ENCODE measurements around the gene COX7A2L.

The COX7A2L gene

DNA sequence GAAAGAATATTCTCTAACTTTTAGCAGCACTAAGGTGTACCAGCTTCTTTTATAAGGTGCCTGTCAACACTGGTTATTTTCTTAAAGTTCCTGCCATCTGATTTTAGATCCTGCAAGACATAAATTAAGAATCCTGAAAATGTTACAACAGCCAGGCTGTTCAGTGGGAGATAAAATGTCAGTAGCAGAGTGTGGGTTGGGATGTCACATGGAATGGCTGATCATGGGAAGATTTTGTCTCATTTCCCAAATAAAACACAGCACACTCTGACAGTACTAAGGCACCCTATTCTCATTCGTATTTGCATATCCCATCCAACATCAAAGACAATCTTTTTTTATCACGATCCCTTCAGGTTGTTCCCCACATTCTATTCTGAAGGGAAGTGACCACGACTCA lies 2.4 kb upstream of the COX7A2L start:
- Histone ChIP-seq H3K27ac (replicated peaks; ENCODE audit: low read length) (no peak overlapping the region), H3K4me3 (ENCODE audit: low read length in 2 of 2) (no peak overlapping the region), H4K91ac (ENCODE audit: low read depth, low read length, poor library complexity) (no peak overlapping the region), H3K27me3 (ENCODE audit: control insufficient read depth in 3 of 3, insufficient read depth in 3 of 3, low read depth in 1 of 3, low read length in 3 of 3) (peaks cover 0 to 49% (median 0%) of the 10 kb centered on the region in 3 experiments), H2BK5ac (ENCODE audit: low read length) (no peak overlapping the region), H3K36me3 (replicated peaks in 1 of 2; ENCODE audit: control insufficient read depth in 2 of 2, insufficient read depth in 2 of 2, low read length in 2 of 2) (no peaks in the 10 kb centered on the region), H3K79me1 (ENCODE audit: low read depth, low read length) (peaks cover 7% of the 10 kb centered on the region), H2AK5ac (ENCODE audit: low read depth, low read length) (no peak overlapping the region), H3K14ac (ENCODE audit: low read length) (no peak overlapping the region), H2BK120ac (ENCODE audit: low read depth, low read length) (no peak overlapping the region), H2BK15ac (ENCODE audit: low read length) (no peak overlapping the region), H3K4ac (ENCODE audit: low read length) (no peak overlapping the region), H4K8ac (ENCODE audit: low read depth, low read length) (no peak overlapping the region), H3K9ac (ENCODE audit: low read depth, low read length, poor library complexity) (no peak overlapping the region), H2AFZ (ENCODE audit: low read length) (no peak overlapping the region), H3K18ac (ENCODE audit: low read length) (no peak overlapping the region), H3K23ac (ENCODE audit: low read depth, low read length, poor library complexity) (no peak overlapping the region), H2BK12ac (ENCODE audit: low read length) (no peak overlapping the region), H3K9me3 (replicated peaks in 1 of 2; ENCODE audit: control insufficient read depth in 2 of 2, insufficient read depth in 1 of 2, low read depth in 1 of 2, low read length in 2 of 2) (no peaks in the 10 kb centered on the region), H3K4me1 (ENCODE audit: control insufficient read depth in 2 of 2, insufficient read depth in 1 of 2, low read depth in 1 of 2, low read length in 2 of 2) (peaks cover 3 to 4% of the 10 kb centered on the region in 2 donors), H3K4me2 (ENCODE audit: insufficient read depth, low read length, poor library complexity, severe bottlenecking) (no peak overlapping the region)
- DNase-seq (ENCODE audit: low spot score) = no peak
- no CpG with 5 or more reads among the region's 3 CpGs for WGBS, 2 donors (ENCODE audit: extremely low coverage in 2 of 2, insufficient read length in 2 of 2, insufficient replicate concordance in 1 of 2)

DNA sequence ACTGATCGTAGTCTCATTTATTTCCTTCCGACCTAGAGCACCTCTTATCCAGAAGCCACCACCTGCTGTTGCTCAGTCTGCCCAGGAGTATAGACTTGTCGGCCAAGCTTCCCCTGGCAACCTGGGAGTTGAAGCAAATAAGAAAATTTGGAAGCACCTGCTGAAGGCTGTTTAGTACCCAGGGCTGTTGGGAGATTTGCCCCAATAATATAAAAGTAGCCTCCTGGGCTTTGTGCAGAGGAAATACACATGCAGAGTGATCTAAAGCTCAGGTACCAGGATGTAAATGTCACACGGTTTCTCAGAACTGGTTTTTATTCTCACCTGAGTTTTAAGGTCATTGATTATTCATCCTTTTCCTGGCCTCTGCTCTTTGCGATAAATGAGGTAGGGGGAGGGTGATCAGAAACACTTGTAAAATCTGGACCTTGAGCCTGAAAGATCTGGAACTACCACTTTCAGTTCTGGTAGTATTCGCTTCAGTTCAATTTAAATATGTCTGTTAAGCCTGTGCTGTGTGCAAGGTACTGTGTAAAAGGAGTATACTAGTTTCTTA lies 789 bp upstream of the COX7A2L start:
- Histone ChIP-seq H2AK5ac (ENCODE audit: low read depth, low read length) (no peak overlapping the region), H3K18ac (ENCODE audit: low read length) (no peak overlapping the region), H3K79me1 (ENCODE audit: low read depth, low read length) (peaks cover 9% of the 10 kb centered on the region), H3K36me3 (replicated peaks in 1 of 2; ENCODE audit: control insufficient read depth in 2 of 2, insufficient read depth in 2 of 2, low read length in 2 of 2) (no peaks in the 10 kb centered on the region), H4K91ac (ENCODE audit: low read depth, low read length, poor library complexity) (no peak overlapping the region), H2BK120ac (ENCODE audit: low read depth, low read length) (no peak overlapping the region), H4K8ac (ENCODE audit: low read depth, low read length) (no peak overlapping the region), H3K4me1 (ENCODE audit: control insufficient read depth in 2 of 2, insufficient read depth in 1 of 2, low read depth in 1 of 2, low read length in 2 of 2) (peaks cover 3 to 4% of the 10 kb centered on the region in 2 donors), H2BK5ac (ENCODE audit: low read length) (no peak overlapping the region), H2AFZ (ENCODE audit: low read length) (peak overlapping the region; percentile 78), H3K9ac (ENCODE audit: low read depth, low read length, poor library complexity) (no peak overlapping the region), H2BK12ac (ENCODE audit: low read length) (no peak overlapping the region), H3K14ac (ENCODE audit: low read length) (no peak overlapping the region), H3K23ac (ENCODE audit: low read depth, low read length, poor library complexity) (no peak overlapping the region), H3K4ac (ENCODE audit: low read length) (no peak overlapping the region), H3K4me2 (ENCODE audit: insufficient read depth, low read length, poor library complexity, severe bottlenecking) (peak overlapping the region; percentile 65), H2BK15ac (ENCODE audit: low read length) (no peak overlapping the region), H3K9me3 (replicated peaks in 1 of 2; ENCODE audit: control insufficient read depth in 2 of 2, insufficient read depth in 1 of 2, low read depth in 1 of 2, low read length in 2 of 2) (no peaks in the 10 kb centered on the region), H3K4me3 (ENCODE audit: low read length in 2 of 2) (peak overlapping the region; percentile 26 to 42), H3K27ac (replicated peaks; ENCODE audit: low read length) (no peak overlapping the region), H3K27me3 (ENCODE audit: control insufficient read depth in 3 of 3, insufficient read depth in 3 of 3, low read depth in 1 of 3, low read length in 3 of 3) (peaks cover 0 to 35% (median 0%) of the 10 kb centered on the region in 3 experiments)
- no peak for DNase-seq (ENCODE audit: low spot score)
- WGBS, 2 donors (ENCODE audit: extremely low coverage in 2 of 2, insufficient read length in 2 of 2, insufficient replicate concordance in 1 of 2) = no CpG with 5 or more reads among the region's 6 CpGs

DNA sequence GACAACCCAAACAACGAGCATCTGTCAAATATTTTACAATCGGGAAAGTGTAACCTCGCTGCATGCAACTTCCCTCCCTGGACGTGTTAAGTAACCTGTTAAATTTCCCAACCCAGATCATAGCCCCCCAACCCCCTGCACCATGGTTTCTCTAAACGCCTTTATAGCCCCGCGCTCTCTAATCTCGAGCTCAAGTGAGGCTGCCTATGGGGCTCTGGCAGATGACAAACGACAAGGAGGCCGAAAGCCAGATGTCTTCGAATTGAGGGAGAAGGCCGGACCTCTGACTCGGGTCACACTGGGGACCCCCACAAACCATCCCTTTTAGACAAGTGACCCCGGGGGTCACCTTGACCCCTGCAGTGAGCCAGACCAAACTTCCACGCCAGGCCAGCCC lies 526 bp downstream of the COX7A2L start:
- H3K9me3 ChIP-seq (replicated peaks in 1 of 2; ENCODE audit: control insufficient read depth in 2 of 2, insufficient read depth in 1 of 2, low read depth in 1 of 2, low read length in 2 of 2) = no peaks in the 10 kb centered on the region
- no peak overlapping the region for H2BK12ac ChIP-seq (ENCODE audit: low read length)
- peak overlapping the region; percentile 78 for H2AFZ ChIP-seq (ENCODE audit: low read length)
- no peak overlapping the region for H2BK120ac ChIP-seq (ENCODE audit: low read depth, low read length)
- no peak overlapping the region for H2BK15ac ChIP-seq (ENCODE audit: low read length)
- H2AK5ac ChIP-seq (ENCODE audit: low read depth, low read length) = no peak overlapping the region
- peaks cover 12% of the 10 kb centered on the region for H3K79me1 ChIP-seq (ENCODE audit: low read depth, low read length)
- peaks cover 3 to 4% of the 10 kb centered on the region in 2 donors for H3K4me1 ChIP-seq (ENCODE audit: control insufficient read depth in 2 of 2, insufficient read depth in 1 of 2, low read depth in 1 of 2, low read length in 2 of 2)
- H3K4ac ChIP-seq (ENCODE audit: low read length) = no peak overlapping the region
- H3K4me3 ChIP-seq (ENCODE audit: low read length in 2 of 2) = peak overlapping the region; percentile 87 to 99
- no peak overlapping the region for H3K27ac ChIP-seq (replicated peaks; ENCODE audit: low read length)
- no peak overlapping the region for H4K8ac ChIP-seq (ENCODE audit: low read depth, low read length)
- H4K91ac ChIP-seq (ENCODE audit: low read depth, low read length, poor library complexity) = no peak overlapping the region
- H3K14ac ChIP-seq (ENCODE audit: low read length) = no peak overlapping the region
- peaks cover 0 to 7% of the 10 kb centered on the region in 2 donors for H3K36me3 ChIP-seq (replicated peaks in 1 of 2; ENCODE audit: control insufficient read depth in 2 of 2, insufficient read depth in 2 of 2, low read length in 2 of 2)
- H3K9ac ChIP-seq (ENCODE audit: low read depth, low read length, poor library complexity) = peak overlapping the region; percentile 98
- H3K27me3 ChIP-seq (ENCODE audit: control insufficient read depth in 3 of 3, insufficient read depth in 3 of 3, low read depth in 1 of 3, low read length in 3 of 3) = peaks cover 0 to 26% (median 0%) of the 10 kb centered on the region in 3 experiments
- peak overlapping the region; percentile 69 for H3K4me2 ChIP-seq (ENCODE audit: insufficient read depth, low read length, poor library complexity, severe bottlenecking)
- peak overlapping the region; percentile 96 for H3K18ac ChIP-seq (ENCODE audit: low read length)
- DNase-seq (ENCODE audit: low spot score) = no peak
- peak overlapping the region; percentile 45 for H3K23ac ChIP-seq (ENCODE audit: low read depth, low read length, poor library complexity)
- WGBS, 2 donors (ENCODE audit: extremely low coverage in 2 of 2, insufficient read length in 2 of 2, insufficient replicate concordance in 1 of 2) = no CpG with 5 or more reads among the region's 15 CpGs
- peak overlapping the region; percentile 58 for H2BK5ac ChIP-seq (ENCODE audit: low read length)

DNA sequence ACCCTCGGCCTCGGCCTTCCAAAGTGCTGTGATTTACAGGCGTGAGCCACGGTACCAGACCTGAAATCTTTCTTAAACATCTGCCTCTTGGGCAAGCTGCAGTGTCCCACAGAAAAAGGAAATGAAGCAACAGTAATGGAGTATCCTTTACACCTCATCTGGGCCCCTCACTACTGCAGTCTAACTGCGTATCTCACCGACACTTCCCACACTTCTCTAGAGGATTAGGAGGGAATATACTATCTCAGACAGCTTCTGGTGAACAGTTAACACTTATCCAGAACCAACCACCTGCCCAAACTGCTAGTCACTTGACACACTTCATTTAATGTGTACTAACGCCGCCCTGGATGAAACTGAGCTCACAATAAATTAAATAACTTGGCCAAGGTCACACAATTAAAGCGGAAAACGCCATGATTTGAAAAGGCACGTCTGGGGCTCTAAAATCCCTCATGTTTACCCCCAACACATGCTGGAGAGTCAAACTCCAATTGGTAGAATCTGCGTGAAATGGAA lies 993 bp downstream of the COX7A2L start:
- Histone ChIP-seq H3K36me3 (replicated peaks in 1 of 2; ENCODE audit: control insufficient read depth in 2 of 2, insufficient read depth in 2 of 2, low read length in 2 of 2) (peaks cover 0 to 7% of the 10 kb centered on the region in 2 donors), H3K27ac (replicated peaks; ENCODE audit: low read length) (no peak overlapping the region), H3K14ac (ENCODE audit: low read length) (no peak overlapping the region), H3K18ac (ENCODE audit: low read length) (no peak overlapping the region), H3K9me3 (replicated peaks in 1 of 2; ENCODE audit: control insufficient read depth in 2 of 2, insufficient read depth in 1 of 2, low read depth in 1 of 2, low read length in 2 of 2) (no peaks in the 10 kb centered on the region), H4K91ac (ENCODE audit: low read depth, low read length, poor library complexity) (no peak overlapping the region), H3K9ac (ENCODE audit: low read depth, low read length, poor library complexity) (no peak overlapping the region), H2BK12ac (ENCODE audit: low read length) (no peak overlapping the region), H2AK5ac (ENCODE audit: low read depth, low read length) (no peak overlapping the region), H2BK15ac (ENCODE audit: low read length) (no peak overlapping the region), H2AFZ (ENCODE audit: low read length) (no peak overlapping the region), H3K4me2 (ENCODE audit: insufficient read depth, low read length, poor library complexity, severe bottlenecking) (peak overlapping the region; percentile 69), H3K23ac (ENCODE audit: low read depth, low read length, poor library complexity) (no peak overlapping the region), H2BK120ac (ENCODE audit: low read depth, low read length) (no peak overlapping the region), H3K79me1 (ENCODE audit: low read depth, low read length) (peaks cover 12% of the 10 kb centered on the region), H4K8ac (ENCODE audit: low read depth, low read length) (no peak overlapping the region), H3K4ac (ENCODE audit: low read length) (no peak overlapping the region), H2BK5ac (ENCODE audit: low read length) (no peak overlapping the region), H3K4me3 (ENCODE audit: low read length in 2 of 2) (peak overlapping the region; percentile 87 to 99), H3K27me3 (ENCODE audit: control insufficient read depth in 3 of 3, insufficient read depth in 3 of 3, low read depth in 1 of 3, low read length in 3 of 3) (peaks cover 0 to 22% (median 0%) of the 10 kb centered on the region in 3 experiments), H3K4me1 (ENCODE audit: control insufficient read depth in 2 of 2, insufficient read depth in 1 of 2, low read depth in 1 of 2, low read length in 2 of 2) (peaks cover 3 to 4% of the 10 kb centered on the region in 2 donors)
- DNase-seq (ENCODE audit: low spot score) = no peak
- WGBS, 2 donors (ENCODE audit: extremely low coverage in 2 of 2, insufficient read length in 2 of 2, insufficient replicate concordance in 1 of 2) = no CpG with 5 or more reads among the region's 12 CpGs

All from neuronal stem cell (in vitro differentiated cells).